ENCODE measurements around the gene ICAM2.

GRCh38 chr17:63975541-63976092, 44.8 kb downstream of the ICAM2 start:
- TF ChIP-seq CTCF (IDR thresholded peaks at IDR 0.05; ENCODE audit: insufficient read depth, low read depth, low read length) (no peak), EZH2 (IDR thresholded peaks at IDR 0.05; ENCODE audit: insufficient read depth, low read length) (no peak)
